AG04450 (cell line): ENCODE results near the gene TMEM175. TPM values are rescaled to one million over a fixed set of nuclear protein-coding genes. Genes with fewer than 3 reads are reported as not detected.

Experiments
- CTCF ChIA-PET: fragments of 300-600, 350-600 bp; formaldehyde crosslinking; extraction: SDS; loops from one replicate; lab custom pipeline; 2022; ENCODE audit warnings: antibody characterized with exemption, inconsistent platforms; lab: Charles Lee
- POLR2A ChIA-PET: fragments of 350-600 bp; formaldehyde crosslinking; extraction: SDS; loops from one replicate; lab custom pipeline; 2021; ENCODE audit warnings: antibody characterized with exemption, inconsistent platforms; lab: Yijun Ruan, JAX
- DNase-seq: peaks from one replicate; pipeline ENCODE4 v3.0.0-alpha.2; 2011; ENCODE audit warnings: low read depth, low spot score
- H3K27ac ChIP-seq: one replicate; pipeline ENCODE4 v1.5.1; 2012; ENCODE audit warnings: low read depth, low read length, control low read depth
- H3K27me3 ChIP-seq: one replicate; pipeline ENCODE4 v1.6.0; 2012; ENCODE audit warnings: low read length; ENCODE audit not compliant: control insufficient read depth, insufficient read depth
- H3K4me3 ChIP-seq: 2 replicates; pipeline ENCODE4 v1.5.1; 2011; ENCODE audit warnings: mild to moderate bottlenecking, low read depth, low read length, control low read depth
- H3K9me3 ChIP-seq: 2 replicates; pipeline ENCODE4 v1.5.1; 2012; ENCODE audit warnings: low read length; ENCODE audit not compliant: control insufficient read depth, insufficient read depth
- CTCF ChIP-seq: IDR thresholded peaks from 2 replicates; pipeline ENCODE4 v1.5.1; 2011; ENCODE audit warnings: low read depth, low read length, control low read depth, inconsistent platforms
- polyA plus RNA-seq: library from polyadenylated mRNA; depleted of rRNA; stranded (reverse); fragments of >200 nt; gene quantifications from 2 replicates; pipeline ENCODE4 v1.2.3, GENCODE V29; 2011

The TMEM175 gene
- polyA plus RNA-seq, 1 experiment, result 27.9 TPM

GRCh38 chr4:991451-992296 is 59.4 kb downstream of the TMEM175 start:
- DNase-seq, result no peak

GRCh38 chr4:992297-993110 is 60.2 kb downstream of the TMEM175 start:
- no peak for DNase-seq
- no peak for TF ChIP-seq CTCF
- Histone ChIP-seq H3K27ac (no peak overlapping the region), H3K27me3 (peaks cover 13% of the 10 kb centered on the region), H3K9me3 (peaks cover 5% of the 10 kb centered on the region; the same call in 1 of the 2 replicates), H3K4me3 (no peak overlapping the region)
- POLR2A ChIA-PET, result no interaction called here
- CTCF ChIA-PET, result no interaction called here

More at GRCh38 chr4:991451-992296, 59.4 kb downstream of the TMEM175 start:
- CTCF ChIA-PET, result no interaction called here
- Histone ChIP-seq H3K4me3 (no peak overlapping the region), H3K27ac (no peak overlapping the region), H3K27me3 (peaks cover 9% of the 10 kb centered on the region), H3K9me3 (peaks cover 5% of the 10 kb centered on the region; the same call in 1 of the 2 replicates)
- POLR2A ChIA-PET, result no interaction called here
- no peak for TF ChIP-seq CTCF

GRCh38 chr4:993111-994029 is 61.1 kb downstream of the TMEM175 start, which contains the start of gene SLC26A1:
SLC26A1 (minus strand) TSS chr4:993404; CDS start chr4:991703, 1,701 bp downstream.
- peaks cover 5% of the 10 kb centered on the region; the same call in 1 of the 2 replicates for H3K9me3 ChIP-seq
- CTCF ChIA-PET, result no interaction called here
- DNase-seq, result no peak

More at GRCh38 chr4:993111-994029, 61.1 kb downstream of the TMEM175 start, which contains the start of gene SLC26A1:
- no peak for TF ChIP-seq CTCF
- Histone ChIP-seq H3K27me3 (peaks cover 22% of the 10 kb centered on the region), H3K4me3 (no peak within 1 kb of the TSS), H3K27ac (no peak within 1 kb of the TSS)
- POLR2A ChIA-PET, result no interaction called here
